ENCODE results near the gene ANKRD44.

ANKRD44 gene

GRCh38 chr2:196989496-196989895 lies 321.1 kb downstream of the ANKRD44 start:
- H3K36me3 ChIP-seq (replicated peaks): no peaks in the 10 kb centered on the region
- no peak overlapping the region for H3K4me3 ChIP-seq (ENCODE audit: low read depth, low read length)
- no peak for TF ChIP-seq CTCF (IDR thresholded peaks at IDR 0.05; ENCODE audit: low read depth, low read length, missing control alignments)
- no peak for DNase-seq
- in situ Hi-C loops (cut with HindIII; ENCODE audit: low pct_ligation_motif_present, low sequenced_read_pairs): no loop called here
- no peak overlapping the region for H3K27ac ChIP-seq
- H3K27me3 ChIP-seq (replicated peaks): no peaks in the 10 kb centered on the region

DNA sequence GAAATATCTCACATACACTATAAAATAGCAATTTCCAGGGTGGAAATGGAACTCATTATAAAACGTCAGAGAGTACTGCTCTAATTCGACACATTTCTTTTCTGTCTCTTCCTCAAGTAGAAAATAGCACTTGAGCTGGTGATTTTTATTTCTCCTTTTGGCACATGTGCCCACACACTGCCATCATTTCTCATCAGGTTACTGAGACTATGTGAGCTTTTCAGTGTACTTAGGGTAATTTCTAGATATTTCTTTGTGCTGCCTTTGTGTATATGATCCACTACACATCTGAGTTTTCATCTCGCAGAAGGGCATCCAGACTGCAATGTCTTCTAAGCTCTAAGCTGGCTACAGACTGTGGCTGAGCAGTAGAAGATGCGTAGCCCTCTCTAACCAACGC lies 321.9 kb downstream of the ANKRD44 start:
- no peak for DNase-seq
- Histone ChIP-seq H3K27me3 (replicated peaks) (no peaks in the 10 kb centered on the region), H3K4me3 (ENCODE audit: low read depth, low read length) (no peak overlapping the region), H3K27ac (peak overlapping the region; percentile 92), H3K36me3 (replicated peaks) (no peaks in the 10 kb centered on the region)
- in situ Hi-C loops (cut with HindIII; ENCODE audit: low pct_ligation_motif_present, low sequenced_read_pairs): no loop called here
- TF ChIP-seq CTCF (IDR thresholded peaks at IDR 0.05; ENCODE audit: low read depth, low read length, missing control alignments): no peak

- H3K4me3 ChIP-seq (ENCODE audit: low read depth, low read length): no peak overlapping the region
- in situ Hi-C loops (cut with HindIII; ENCODE audit: low pct_ligation_motif_present, low sequenced_read_pairs): no loop called here
- no peak for TF ChIP-seq CTCF (IDR thresholded peaks at IDR 0.05; ENCODE audit: low read depth, low read length, missing control alignments)
- H3K27ac ChIP-seq: peak overlapping the region; percentile 92
- no peaks in the 10 kb centered on the region for H3K27me3 ChIP-seq (replicated peaks)
- peak; percentile 97 for DNase-seq
- H3K36me3 ChIP-seq (replicated peaks): no peaks in the 10 kb centered on the region
Observed at GRCh38 chr2:196987649-196988364, 322.8 kb downstream of the ANKRD44 start.

- H3K4me3 ChIP-seq (ENCODE audit: low read depth, low read length): no peak overlapping the region
- in situ Hi-C loops (cut with HindIII; ENCODE audit: low pct_ligation_motif_present, low sequenced_read_pairs): no loop called here
- H3K27ac ChIP-seq: peak overlapping the region; percentile 92
- TF ChIP-seq CTCF (IDR thresholded peaks at IDR 0.05; ENCODE audit: low read depth, low read length, missing control alignments): no peak
- no peaks in the 10 kb centered on the region for H3K27me3 ChIP-seq (replicated peaks)
- no peaks in the 10 kb centered on the region for H3K36me3 ChIP-seq (replicated peaks)
- DNase-seq: no peak
Observed at GRCh38 chr2:196987298-196987648, 323.3 kb downstream of the ANKRD44 start.

DNA sequence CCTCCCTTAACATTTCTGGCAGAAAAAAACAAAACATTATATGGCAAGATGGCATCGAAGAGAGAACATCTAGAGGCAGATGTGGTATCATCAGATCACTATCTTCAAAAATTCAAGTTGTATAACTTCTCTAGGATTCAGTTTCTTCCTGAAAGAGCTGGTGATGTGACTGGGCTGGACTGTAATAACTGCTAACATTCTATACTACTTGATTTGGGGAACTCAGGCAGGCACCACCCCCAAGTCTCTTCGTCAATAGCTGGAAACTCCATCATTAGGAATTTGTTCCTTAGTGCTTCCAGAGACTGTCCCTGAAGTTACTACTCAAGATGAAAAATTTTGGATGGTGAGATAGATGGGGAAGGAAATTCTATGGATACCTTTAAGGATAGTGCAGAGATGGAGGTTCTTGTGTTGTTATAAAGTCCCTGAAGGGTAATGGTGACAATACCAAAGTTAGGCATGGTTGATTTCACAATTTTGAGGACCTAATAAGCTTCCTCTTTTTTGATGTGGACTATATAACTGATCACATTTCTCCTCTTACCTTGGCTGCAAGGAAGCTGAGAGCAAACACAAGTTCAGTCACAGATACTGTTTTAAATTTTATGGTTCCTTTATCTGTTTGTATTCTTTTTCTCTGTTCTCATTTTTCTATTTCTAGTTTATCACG lies 324.9 kb downstream of the ANKRD44 start:
- TF ChIP-seq CTCF (IDR thresholded peaks at IDR 0.05; ENCODE audit: low read depth, low read length, missing control alignments): no peak
- Histone ChIP-seq H3K27me3 (replicated peaks) (no peaks in the 10 kb centered on the region), H3K36me3 (replicated peaks) (no peaks in the 10 kb centered on the region), H3K4me3 (ENCODE audit: low read depth, low read length) (no peak overlapping the region), H3K27ac (no peak overlapping the region)
- in situ Hi-C loops (cut with HindIII; ENCODE audit: low pct_ligation_motif_present, low sequenced_read_pairs): no loop called here
- DNase-seq: no peak

Measured in brain microvascular endothelial cell (primary cell).